ENCODE measurements around the gene ST8SIA2.
"Not testable (repeated sequence)": the region's sequence is repeated elsewhere in the genome, so short reads cannot be mapped to it uniquely, and the experiment has no call there.

Gene ST8SIA2

GRCh38 chr15:92443381-92443780 lies 49.7 kb downstream of the ST8SIA2 start:
- DNase-seq (ENCODE audit: low read depth) = no peak

GRCh38 chr15:92444631-92445030 lies 51.0 kb downstream of the ST8SIA2 start:
- DNase-seq (ENCODE audit: low read depth) = no peak

- DNase-seq (ENCODE audit: low read depth) = no peak
Measured at GRCh38 chr15:92448370-92448769, 54.7 kb downstream of the ST8SIA2 start.

GRCh38 chr15:92449476-92449875 lies 55.8 kb downstream of the ST8SIA2 start:
- DNase-seq (ENCODE audit: low read depth) = no peak

GRCh38 chr15:92451225-92451825 lies 57.6 kb downstream of the ST8SIA2 start:
- no peak for DNase-seq (ENCODE audit: low read depth)

GRCh38 chr15:92452143-92452542 lies 58.5 kb downstream of the ST8SIA2 start:
- no peak for DNase-seq (ENCODE audit: low read depth)

- no peak for DNase-seq (ENCODE audit: low read depth)
Measured at GRCh38 chr15:92453607-92454006, 59.9 kb downstream of the ST8SIA2 start.

GRCh38 chr15:92454555-92455105 lies 60.9 kb downstream of the ST8SIA2 start:
- DNase-seq (ENCODE audit: low read depth) = no peak

GRCh38 chr15:92455271-92455670 lies 61.6 kb downstream of the ST8SIA2 start:
- DNase-seq (ENCODE audit: low read depth) = no peak

- no peak for DNase-seq (ENCODE audit: low read depth)
Measured at GRCh38 chr15:92457471-92458041, 63.9 kb downstream of the ST8SIA2 start.

- no peak for DNase-seq (ENCODE audit: low read depth)
Measured at GRCh38 chr15:92460023-92460422, 66.3 kb downstream of the ST8SIA2 start.

- no peak for DNase-seq (ENCODE audit: low read depth)
Measured at GRCh38 chr15:92462424-92463125, 68.9 kb downstream of the ST8SIA2 start.

- DNase-seq (ENCODE audit: low read depth) = no peak
Measured at GRCh38 chr15:92463352-92463751, 69.7 kb downstream of the ST8SIA2 start.

GRCh38 chr15:92463826-92464225 lies 70.1 kb downstream of the ST8SIA2 start:
- no peak for DNase-seq (ENCODE audit: low read depth)

GRCh38 chr15:92466834-92467233 lies 73.2 kb downstream of the ST8SIA2 start:
- no peak for DNase-seq (ENCODE audit: low read depth)

GRCh38 chr15:92467245-92467644 lies 73.6 kb downstream of the ST8SIA2 start:
- DNase-seq (ENCODE audit: low read depth) = no peak

GRCh38 chr15:92468991-92469390 lies 75.3 kb downstream of the ST8SIA2 start:
- no peak for DNase-seq (ENCODE audit: low read depth)

GRCh38 chr15:92471288-92471687 lies 77.6 kb downstream of the ST8SIA2 start:
- DNase-seq (ENCODE audit: low read depth) = no peak

- no peak for DNase-seq (ENCODE audit: low read depth)
Measured at GRCh38 chr15:92473756-92474155, 80.1 kb downstream of the ST8SIA2 start.

GRCh38 chr15:92479730-92480129 lies 86.0 kb downstream of the ST8SIA2 start:
- not testable (repeated sequence) for DNase-seq (ENCODE audit: low read depth)

- no peak for DNase-seq (ENCODE audit: low read depth)
Measured at GRCh38 chr15:92480361-92480760, 86.7 kb downstream of the ST8SIA2 start.

- DNase-seq (ENCODE audit: low read depth) = no peak
Measured at GRCh38 chr15:92485441-92485840, 91.8 kb downstream of the ST8SIA2 start.

GRCh38 chr15:92492551-92493115 lies 99.0 kb downstream of the ST8SIA2 start:
- no peak for DNase-seq (ENCODE audit: low read depth)
